ENCODE data around the gene DIP2B.
"Not testable (repeated sequence)": the region's sequence is repeated elsewhere in the genome, so short reads cannot be mapped to it uniquely, and the experiment has no call there.

DIP2B gene

GRCh38 chr12:50518090-50518489 is 13.3 kb downstream of the DIP2B start:
- no peak for DNase-seq (ENCODE audit: low read depth in 2 of 2, low spot score in 1 of 2)

DNA sequence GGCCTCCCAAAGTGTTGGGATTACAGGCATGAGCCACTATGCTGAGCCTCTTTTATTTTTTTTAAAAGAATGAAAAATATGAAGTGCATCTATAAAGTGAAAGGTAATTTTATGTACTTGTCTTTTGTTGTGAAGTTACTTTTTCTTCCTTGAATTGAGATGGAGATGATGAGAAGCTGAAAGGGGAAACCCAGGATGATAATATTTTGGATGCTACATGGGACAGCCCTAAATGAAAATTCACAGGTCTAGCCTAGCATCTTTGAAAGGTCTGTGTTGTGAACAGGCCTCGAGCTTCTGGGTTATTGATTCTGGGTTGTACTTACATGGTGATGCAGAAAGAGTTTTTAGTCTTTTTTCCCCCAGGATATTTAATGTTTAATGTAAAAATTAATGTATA is 14.6 kb downstream of the DIP2B start:
- no peak for DNase-seq (ENCODE audit: low read depth in 2 of 2, low spot score in 1 of 2)

- DNase-seq (ENCODE audit: low read depth in 2 of 2, low spot score in 1 of 2), result no peak
Measured at GRCh38 chr12:50520416-50521207, 15.8 kb downstream of the DIP2B start.

GRCh38 chr12:50521781-50522180 is 17.0 kb downstream of the DIP2B start:
- DNase-seq (ENCODE audit: low read depth in 2 of 2, low spot score in 1 of 2), result not testable (repeated sequence)

GRCh38 chr12:50523772-50524171 is 19.0 kb downstream of the DIP2B start:
- no peak for DNase-seq (ENCODE audit: low read depth in 2 of 2, low spot score in 1 of 2)

DNA sequence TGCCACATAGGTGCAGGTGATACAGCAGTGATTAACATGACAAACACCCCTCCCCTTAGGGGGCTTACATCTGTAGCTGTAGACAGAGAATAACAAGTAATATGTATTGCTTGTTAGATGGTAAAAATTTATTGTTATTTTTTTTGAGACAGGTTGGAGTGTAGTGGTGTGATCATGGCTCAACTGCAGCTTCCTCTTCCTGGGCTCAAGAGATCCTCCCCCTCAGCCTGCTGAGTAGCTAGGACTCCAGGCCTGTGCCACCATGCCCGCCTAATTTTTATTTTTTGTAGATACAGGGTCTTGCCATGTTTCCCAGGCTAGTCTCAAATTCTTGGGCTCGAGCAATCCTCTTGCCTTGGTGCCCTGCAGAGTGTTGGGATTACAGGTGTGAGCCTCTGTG is 19.8 kb downstream of the DIP2B start:
- DNase-seq (ENCODE audit: low read depth in 2 of 2, low spot score in 1 of 2), result no peak

DNA sequence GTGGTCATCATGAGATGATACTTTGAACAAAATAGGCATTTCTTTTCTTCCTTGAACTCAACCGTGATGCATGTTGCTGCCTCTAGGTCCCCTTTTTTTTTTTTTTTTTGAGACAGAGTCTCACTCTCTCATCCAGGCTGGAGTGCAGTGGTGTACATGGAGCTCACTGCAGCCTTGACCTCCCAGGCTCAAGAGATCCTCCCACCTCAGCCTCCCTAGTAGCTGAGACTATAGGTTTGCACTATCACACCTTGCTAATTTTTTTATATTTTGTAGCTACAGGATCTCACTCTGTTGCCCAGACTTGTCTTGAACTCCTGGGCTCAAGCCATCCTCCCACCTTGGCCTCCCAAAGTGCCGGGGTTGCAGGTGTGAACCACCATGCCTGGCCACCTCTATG is 20.6 kb downstream of the DIP2B start:
- no peak for DNase-seq (ENCODE audit: low read depth in 2 of 2, low spot score in 1 of 2)

- no peak for DNase-seq (ENCODE audit: low read depth in 2 of 2, low spot score in 1 of 2)
Measured at GRCh38 chr12:50527359-50527726, 22.6 kb downstream of the DIP2B start.

DNA sequence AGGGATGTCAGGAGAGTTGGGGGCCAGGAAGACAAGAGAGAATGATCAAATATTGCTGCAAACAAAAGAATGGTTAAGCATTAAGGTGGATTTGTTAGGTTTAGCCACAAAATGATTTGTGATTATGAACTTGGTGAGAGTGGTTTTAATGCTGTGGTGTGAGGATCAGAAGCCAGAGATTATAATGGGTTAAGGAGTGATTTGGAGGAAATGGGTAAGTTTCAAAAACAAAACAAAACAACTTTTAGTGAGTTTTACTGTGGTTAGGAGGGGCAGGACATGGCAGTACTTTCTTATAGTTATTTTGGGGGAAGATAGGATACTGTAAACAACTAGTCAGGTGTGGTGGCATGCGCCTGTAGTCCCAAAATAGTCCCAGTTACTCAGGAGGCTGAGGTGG is 24.0 kb downstream of the DIP2B start:
- no peak for DNase-seq (ENCODE audit: low read depth in 2 of 2, low spot score in 1 of 2)

- DNase-seq (ENCODE audit: low read depth in 2 of 2, low spot score in 1 of 2), result no peak
Measured at GRCh38 chr12:50529345-50529744, 24.6 kb downstream of the DIP2B start.

GRCh38 chr12:50530532-50530931 is 25.7 kb downstream of the DIP2B start:
- DNase-seq (ENCODE audit: low read depth in 2 of 2, low spot score in 1 of 2), result no peak

- no peak for DNase-seq (ENCODE audit: low read depth in 2 of 2, low spot score in 1 of 2)
Measured at GRCh38 chr12:50533203-50533584, 28.4 kb downstream of the DIP2B start.

- DNase-seq (ENCODE audit: low read depth in 2 of 2, low spot score in 1 of 2), result no peak
Measured at GRCh38 chr12:50533971-50534370, 29.2 kb downstream of the DIP2B start.

GRCh38 chr12:50536831-50537537 is 32.2 kb downstream of the DIP2B start:
- DNase-seq (ENCODE audit: low read depth in 2 of 2, low spot score in 1 of 2), result no peak

- DNase-seq (ENCODE audit: low read depth in 2 of 2, low spot score in 1 of 2), result no peak
Measured at GRCh38 chr12:50537538-50537919, 32.7 kb downstream of the DIP2B start.

DNA sequence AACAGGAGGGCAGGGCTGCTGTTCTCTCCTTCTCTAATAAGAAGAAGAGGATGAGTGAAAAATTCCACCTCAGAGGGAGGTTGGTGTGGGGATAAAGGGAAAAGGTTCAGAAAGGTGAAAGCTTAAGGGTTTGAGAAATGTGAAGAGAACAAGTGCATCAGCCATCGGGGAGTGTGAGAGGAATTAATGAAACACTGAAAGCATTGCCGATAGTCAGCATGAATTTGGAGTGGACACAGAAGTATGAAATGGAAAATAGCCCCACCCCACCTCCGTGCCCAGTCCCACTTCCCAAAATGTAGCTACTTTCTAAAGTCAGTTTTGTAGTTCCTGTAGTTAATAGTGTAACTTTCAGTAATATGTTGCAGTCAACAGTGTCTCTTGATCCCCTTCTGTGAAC is 33.4 kb downstream of the DIP2B start:
- DNase-seq (ENCODE audit: low read depth in 2 of 2, low spot score in 1 of 2), result no peak

GRCh38 chr12:50541139-50541538 is 36.4 kb downstream of the DIP2B start:
- no peak for DNase-seq (ENCODE audit: low read depth in 2 of 2, low spot score in 1 of 2)

- DNase-seq (ENCODE audit: low read depth in 2 of 2, low spot score in 1 of 2), result no peak
Measured at GRCh38 chr12:50542448-50542847, 37.7 kb downstream of the DIP2B start.

DNA sequence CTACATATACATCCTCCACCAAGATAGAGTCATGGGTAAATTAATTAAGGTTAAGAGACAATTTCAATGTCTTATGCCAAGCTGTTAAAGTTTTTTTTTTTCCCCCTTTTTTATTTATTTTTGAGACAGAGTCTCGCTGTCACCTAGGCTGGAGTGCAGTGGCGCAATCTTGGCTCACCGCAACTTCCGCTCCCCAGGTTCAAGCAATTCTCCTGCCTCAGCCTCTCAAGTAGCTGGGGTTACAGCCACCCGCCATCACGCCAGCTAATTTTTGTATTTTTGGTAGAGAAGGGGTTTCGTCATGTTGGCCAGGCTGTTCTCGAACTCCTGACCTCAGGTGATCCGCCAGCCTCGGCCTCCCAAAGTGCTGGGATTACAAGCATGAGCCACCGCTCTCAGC is 38.4 kb downstream of the DIP2B start:
- not testable (repeated sequence) for DNase-seq (ENCODE audit: low read depth in 2 of 2, low spot score in 1 of 2)

- DNase-seq (ENCODE audit: low read depth in 2 of 2, low spot score in 1 of 2), result no peak
Measured at GRCh38 chr12:50545213-50545612, 40.4 kb downstream of the DIP2B start.

DNA sequence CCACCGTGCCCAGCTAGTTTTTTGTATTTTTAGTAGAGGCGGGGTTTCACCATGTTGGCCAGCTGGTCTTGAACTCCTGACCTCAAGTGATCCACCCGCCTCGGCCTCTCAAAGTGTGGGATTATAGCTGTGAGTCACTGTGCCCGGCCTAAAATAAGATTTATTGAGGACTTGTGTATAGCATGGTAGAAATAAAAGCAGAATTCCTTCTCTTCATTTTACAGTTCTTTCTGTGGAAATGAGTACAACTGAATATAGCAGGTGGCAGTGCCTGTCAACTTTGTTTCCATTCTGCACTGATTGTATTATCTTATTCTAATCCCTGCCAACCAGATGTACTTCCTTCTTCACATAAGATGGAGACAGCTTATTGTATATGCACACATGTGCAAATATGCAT is 41.0 kb downstream of the DIP2B start:
- DNase-seq (ENCODE audit: low read depth in 2 of 2, low spot score in 1 of 2), result no peak

DNA sequence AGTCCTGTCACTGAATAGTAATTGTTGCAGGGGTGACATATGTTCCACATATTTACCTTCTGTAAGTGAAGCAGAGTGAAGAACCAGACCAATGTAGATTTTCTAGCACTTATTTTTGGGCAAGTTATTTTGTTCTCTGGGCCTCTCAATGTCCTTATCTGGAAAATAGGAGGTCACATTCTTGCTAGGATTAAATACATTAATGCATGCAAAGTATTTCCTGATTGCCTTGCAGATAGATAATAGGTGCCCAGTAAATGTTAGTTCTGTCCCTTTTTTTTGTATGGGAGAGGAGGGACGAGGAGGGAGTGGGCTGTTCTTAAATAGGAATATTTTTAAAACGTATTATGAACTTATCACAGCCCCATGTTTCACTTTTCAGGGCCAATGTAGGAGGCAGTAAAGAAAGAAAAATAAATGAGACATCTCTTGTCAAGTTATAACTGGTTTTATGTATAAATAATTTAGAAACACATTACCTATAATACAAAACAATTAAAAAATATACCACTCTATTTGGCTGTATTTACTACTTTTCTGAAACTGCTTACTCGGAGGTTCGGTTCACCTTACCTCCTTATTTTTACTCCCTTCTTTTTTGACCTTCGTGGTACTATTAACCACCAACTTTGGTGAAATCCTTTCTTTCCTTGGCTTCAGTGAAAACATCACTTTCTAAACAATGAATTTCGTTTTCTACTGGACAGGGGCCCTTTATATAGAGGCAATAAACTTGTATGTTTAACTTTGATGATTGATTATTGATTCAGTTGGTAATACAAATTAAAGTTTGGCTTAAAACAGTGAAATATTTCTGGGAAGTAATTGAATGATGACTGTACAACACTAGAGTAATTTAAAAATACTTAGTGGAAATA is 41.9 kb downstream of the DIP2B start:
- DNase-seq (ENCODE audit: low read depth in 2 of 2, low spot score in 1 of 2), result no peak
